ENCODE data around the gene SREBF2. TPM values are rescaled to one million over a fixed set of nuclear protein-coding genes. Genes with fewer than 3 reads are reported as not detected.

The SREBF2 gene
- total and polyA plus RNA-seq, 10 of the 15 experiments (the other 5 are each of a cell fraction or from before 2014, with no cell fraction given) = 2.4 to 177 (median 78.8) TPM

GRCh38 chr22:41916745-41917358 lies 83.9 kb downstream of the SREBF2 start:
- intact Hi-C loops (cut with micrococcal nuclease; ENCODE audit: unreplicated experiment) = no loop called here
- WGBS (ENCODE audit: insufficient coverage, insufficient replicate concordance, low lambda C conversion rate, missing lambda C conversion rate) = 74% methylated on average over 10 of the region's 10 CpGs
- H3K36me3 ChIP-seq (ENCODE audit: control insufficient read depth in 2 of 2, insufficient read depth in 2 of 2, low read length in 1 of 2) = no peaks in the 10 kb centered on the region

DNA sequence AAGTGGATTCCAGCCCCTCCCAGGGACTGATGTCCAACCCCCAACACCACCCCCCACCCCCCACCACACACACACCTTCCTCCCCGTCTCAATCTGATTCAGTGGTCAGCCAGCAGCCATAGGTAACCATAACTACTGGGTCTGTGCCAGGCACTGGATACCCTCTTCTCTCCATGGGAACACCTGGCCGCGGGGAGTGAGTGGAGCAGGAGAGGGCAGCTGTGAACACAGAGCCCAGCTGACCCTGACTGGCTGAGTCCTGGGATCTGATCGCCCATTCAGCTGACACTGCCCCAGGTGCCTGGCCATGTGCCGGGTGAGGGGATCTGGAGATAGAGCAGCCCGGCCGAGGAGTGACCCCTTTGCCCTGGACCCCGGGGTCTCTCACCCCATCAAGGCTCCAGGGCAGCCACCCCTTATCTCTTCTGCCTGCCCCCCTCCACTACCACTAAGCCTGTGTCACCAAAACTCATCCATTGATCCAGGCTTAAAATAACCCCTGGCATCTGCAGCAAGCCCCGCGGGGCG lies 84.5 kb downstream of the SREBF2 start:
- Histone ChIP-seq H3K27me3 (replicated peaks in 1 of 2; ENCODE audit: control insufficient read depth in 2 of 2, insufficient read depth in 2 of 2, low read length in 1 of 2) (peaks cover 3 to 6% of the 10 kb centered on the region in 2 experiments; a peak in 3 of 4 replicates), H3K9ac (ENCODE audit: control insufficient read depth, insufficient read depth, low read length) (no peak overlapping the region)
- CTCF ChIA-PET = interaction anchor here (0.6 to 2.2 kb wide), 3 partner anchors 20 to 171 kb away, joined by 3 to 8 read pairs (median 3); no protein-coding TSS in a partner anchor

More at GRCh38 chr22:41916745-41917358, 83.9 kb downstream of the SREBF2 start:
- H3K9ac ChIP-seq (ENCODE audit: control insufficient read depth, insufficient read depth, low read length) = no peak overlapping the region
- H3K27me3 ChIP-seq (replicated peaks in 1 of 2; ENCODE audit: control insufficient read depth in 2 of 2, insufficient read depth in 2 of 2, low read length in 1 of 2) = peaks cover 3 to 6% of the 10 kb centered on the region in 2 experiments; a peak in 3 of 4 replicates
- H3K9me3 ChIP-seq (replicated peaks; ENCODE audit: control insufficient read depth, insufficient read depth, low read length) = no peaks in the 10 kb centered on the region
- POLR2A ChIA-PET = interaction anchor here (0.5 to 15.3 kb wide), 9 partner anchors 9 to 117 kb away, joined by 3 to 599 read pairs (median 4); partner anchors contain the start of gene CCDC134
- no peak overlapping the region for H3K27ac ChIP-seq (ENCODE audit: control insufficient read depth, insufficient read depth)
- no TSS peak for BruUV-seq (replicated peaks)
- FAIRE-seq (no peak), DNase-seq (ENCODE audit: low read depth, low spot score) (no peak), ATAC-seq (no peak)
- H3K4me2 ChIP-seq (ENCODE audit: control insufficient read depth, insufficient read depth) = no peak overlapping the region
- RAD21 ChIA-PET (ENCODE audit: unreplicated experiment) = interaction anchor here (0.6 to 2.0 kb wide), 5 partner anchors 8 to 58 kb away, joined by 3 to 10 read pairs (median 7); partner anchors contain the start of gene CENPM
- H3K4me1 ChIP-seq (ENCODE audit: control insufficient read depth, insufficient read depth, low read length) = peaks cover 54% of the 10 kb centered on the region
- H4K20me1 ChIP-seq (ENCODE audit: control insufficient read depth, insufficient read depth) = peaks cover 6% of the 10 kb centered on the region; the same call in 1 of the 2 replicates
- peak; percentile 11; the same call in 1 of the 2 replicates for TF ChIP-seq POLR2AphosphoS5 (IDR thresholded peaks at IDR 0.05; ENCODE audit: low read length)
- TF ChIP-seq CHD4 (IDR thresholded peaks at IDR 0.05) = no peak
- SMC1A ChIA-PET (ENCODE audit: uncharacterized antibody, unreplicated experiment) = interaction anchor here (0.8 to 15.4 kb wide), 4 partner anchors 9 to 55 kb away, joined by 3 to 321 read pairs (median 4); no protein-coding TSS in a partner anchor
- CTCF ChIA-PET = interaction anchor here (0.8 to 2.2 kb wide), 6 partner anchors 9 to 219 kb away, joined by 3 to 8 read pairs (median 4); partner anchors contain the start of gene CENPM
- peaks cover 3% of the 10 kb centered on the region; the same call in 1 of the 2 replicates for H3K79me2 ChIP-seq (ENCODE audit: control insufficient read depth, insufficient read depth, low read length)
- no peak overlapping the region for H2AFZ ChIP-seq (ENCODE audit: control insufficient read depth, low read depth, low read length)
- H3K4me3 ChIP-seq = no peak overlapping the region
- in situ Hi-C loops (cut with MboI) = no loop called here

More for the DNA sequence above, 84.5 kb downstream of the SREBF2 start:
- Histone ChIP-seq H3K79me2 (ENCODE audit: control insufficient read depth, insufficient read depth, low read length) (peaks cover 9% of the 10 kb centered on the region), H3K4me3 (no peak overlapping the region), H3K4me2 (ENCODE audit: control insufficient read depth, insufficient read depth) (no peak overlapping the region), H2AFZ (ENCODE audit: control insufficient read depth, low read depth, low read length) (no peak overlapping the region), H3K9me3 (replicated peaks; ENCODE audit: control insufficient read depth, insufficient read depth, low read length) (no peaks in the 10 kb centered on the region), H3K27ac (ENCODE audit: control insufficient read depth, insufficient read depth) (no peak overlapping the region), H4K20me1 (ENCODE audit: control insufficient read depth, insufficient read depth) (0 out of 2 replicates have a peak, but pooled peaks cover 1% of the 10 kb centered on the region), H3K4me1 (ENCODE audit: control insufficient read depth, insufficient read depth, low read length) (peaks cover 59% of the 10 kb centered on the region), H3K36me3 (ENCODE audit: control insufficient read depth in 2 of 2, insufficient read depth in 2 of 2, low read length in 1 of 2) (no peaks in the 10 kb centered on the region)
- intact Hi-C loops (cut with micrococcal nuclease; ENCODE audit: unreplicated experiment) (no loop called here), in situ Hi-C loops (cut with MboI) (no loop called here)
- BruUV-seq (replicated peaks) = no TSS peak
- FAIRE-seq = no peak
- no peak for ATAC-seq
- WGBS (ENCODE audit: insufficient coverage, insufficient replicate concordance, low lambda C conversion rate, missing lambda C conversion rate) = 80% methylated on average over 9 of the region's 11 CpGs
- ChIA-PET SMC1A (ENCODE audit: uncharacterized antibody, unreplicated experiment) (interaction anchor here (1.3 to 15.4 kb wide), 3 partner anchors 14 to 22 kb away, joined by 3 to 321 read pairs (median 4); no protein-coding TSS in a partner anchor), RAD21 (ENCODE audit: unreplicated experiment) (interaction anchor here (0.9 to 2.0 kb wide), 5 partner anchors 8 to 220 kb away, joined by 4 to 10 read pairs (median 5); no protein-coding TSS in a partner anchor), POLR2A (interaction anchor here (0.6 to 15.3 kb wide), 7 partner anchors 9 to 40 kb away, joined by 3 to 599 read pairs (median 4); partner anchors contain the start of gene TNFRSF13C)
- TF ChIP-seq ATF2 (IDR thresholded peaks at IDR 0.05; ENCODE audit: low read length) = no peak
- peak; percentile 5; the same call in 1 of the 2 replicates for TF ChIP-seq POLR2AphosphoS5 (IDR thresholded peaks at IDR 0.05; ENCODE audit: low read length)
- TF ChIP-seq TCF12 (IDR thresholded peaks at IDR 0.05; ENCODE audit: low read depth, low read length) = no peak
- TF ChIP-seq JUNB (IDR thresholded peaks at IDR 0.05) = no peak
- TF ChIP-seq ZNF274 (IDR thresholded peaks at IDR 0.05; ENCODE audit: insufficient read depth, insufficient read length) = no peak
- TF ChIP-seq SMC3 (IDR thresholded peaks at IDR 0.05; ENCODE audit: borderline replicate concordance, low read length) = no peak
- DNase-seq (ENCODE audit: low read depth, low spot score) = no peak
